ENCODE results near the gene USP49. TPM values are rescaled to one million over a fixed set of nuclear protein-coding genes. Genes with fewer than 3 reads are reported as not detected.

USP49 gene
- total RNA-seq, 4 donors from 2014 or later: 2.3 to 7.9 (median 4.0) TPM

- Histone ChIP-seq H3K36me3 (no peaks in the 10 kb centered on the region), H3K27me3 (no peaks in the 10 kb centered on the region), H3K4me1 (no peaks in the 10 kb centered on the region), H3K4me3 (no peak overlapping the region), H3K9me3 (no peaks in the 10 kb centered on the region), H3K27ac (no peak overlapping the region)
- WGBS, 2 donors (ENCODE audit: low coverage in 1 of 2): 86 to 87% methylated on average over 5 of the region's 5 CpGs
- DNase-seq: no peak
- intact Hi-C loops (cut with DNase I; ENCODE audit: low total_unique reads) (no loop called here), in situ Hi-C loops (cut with MboI; ENCODE audit: low pct_ligation_motif_present in 1 of 4, low pct_unique_long_range_greater_than_20kb in 1 of 4, low sequenced_read_pairs in 3 of 4) (no loop called here)
- TF ChIP-seq POLR2A (IDR thresholded peaks at IDR 0.05) (no peak), CTCF (IDR thresholded peaks at IDR 0.05) (no peak), EP300 (IDR thresholded peaks at IDR 0.05; ENCODE audit: low read depth) (no peak), POLR2AphosphoS5 (IDR thresholded peaks at IDR 0.05) (no peak)
Measured at GRCh38 chr6:41884957-41885356, 10.2 kb downstream of the USP49 start.

GRCh38 chr6:41881506-41881905 lies 13.7 kb downstream of the USP49 start:
- no peak overlapping the region for H3K27ac ChIP-seq
- no peak for DNase-seq
- H3K4me1 ChIP-seq: no peaks in the 10 kb centered on the region
- H3K27me3 ChIP-seq: no peaks in the 10 kb centered on the region
- no peaks in the 10 kb centered on the region for H3K36me3 ChIP-seq
- no peaks in the 10 kb centered on the region for H3K9me3 ChIP-seq
- intact Hi-C loops (cut with DNase I; ENCODE audit: low total_unique reads): no loop called here
- no peak for TF ChIP-seq CTCF (IDR thresholded peaks at IDR 0.05)
- no peak for TF ChIP-seq POLR2A (IDR thresholded peaks at IDR 0.05)
- TF ChIP-seq EP300 (IDR thresholded peaks at IDR 0.05; ENCODE audit: low read depth): no peak
- no peak for TF ChIP-seq POLR2AphosphoS5 (IDR thresholded peaks at IDR 0.05)
- WGBS, 2 donors (ENCODE audit: low coverage in 1 of 2): 85 to 88% methylated on average over 1 of the region's 1 CpG
- in situ Hi-C loops (cut with MboI; ENCODE audit: low pct_ligation_motif_present in 1 of 4, low pct_unique_long_range_greater_than_20kb in 1 of 4, low sequenced_read_pairs in 3 of 4): no loop called here
- no peak overlapping the region for H3K4me3 ChIP-seq

GRCh38 chr6:41878961-41879405 lies 16.2 kb downstream of the USP49 start:
- H3K4me1 ChIP-seq: no peaks in the 10 kb centered on the region
- in situ Hi-C loops (cut with MboI; ENCODE audit: low pct_ligation_motif_present in 1 of 4, low pct_unique_long_range_greater_than_20kb in 1 of 4, low sequenced_read_pairs in 3 of 4): no loop called here
- no peaks in the 10 kb centered on the region for H3K9me3 ChIP-seq
- no peak for DNase-seq
- intact Hi-C loops (cut with DNase I; ENCODE audit: low total_unique reads): loop anchor here (5.0 kb wide), 1 partner anchor 1258 kb away; no protein-coding TSS in a partner anchor
- no peak overlapping the region for H3K27ac ChIP-seq
- whole genome bisulfite sequencing, 2 donors (ENCODE audit: low coverage in 1 of 2): 59 to 75% methylated on average over 3 to 5 of the region's 5 CpGs
- H3K27me3 ChIP-seq: no peaks in the 10 kb centered on the region
- TF ChIP-seq POLR2A (IDR thresholded peaks at IDR 0.05) (no peak), POLR2AphosphoS5 (IDR thresholded peaks at IDR 0.05) (no peak), CTCF (IDR thresholded peaks at IDR 0.05) (no peak), EP300 (IDR thresholded peaks at IDR 0.05; ENCODE audit: low read depth) (no peak)
- H3K4me3 ChIP-seq: no peak overlapping the region
- no peaks in the 10 kb centered on the region for H3K36me3 ChIP-seq

DNA sequence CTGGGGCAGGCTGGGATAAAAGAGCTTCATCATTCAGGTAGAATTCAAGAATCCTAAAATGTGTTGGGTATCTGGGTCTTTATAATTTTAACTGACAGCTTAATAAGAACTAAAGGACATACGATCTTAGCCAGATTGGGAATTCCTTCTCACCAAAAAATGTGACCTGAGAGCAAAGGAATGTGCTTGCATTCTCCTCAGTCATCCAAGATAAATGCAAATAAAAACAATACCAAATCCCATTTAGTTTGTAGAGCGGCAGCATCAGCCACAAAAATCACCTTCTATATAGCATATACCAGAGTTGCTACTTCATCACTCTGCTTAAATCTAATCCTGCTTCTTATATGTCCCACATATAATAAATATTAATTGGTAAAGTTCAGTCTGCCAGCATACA lies 16.9 kb downstream of the USP49 start:
- no peak overlapping the region for H3K27ac ChIP-seq
- 90 to 93% methylated on average over 2 of the region's 2 CpGs for WGBS, 2 donors (ENCODE audit: low coverage in 1 of 2)
- no peak for TF ChIP-seq POLR2A (IDR thresholded peaks at IDR 0.05)
- TF ChIP-seq CTCF (IDR thresholded peaks at IDR 0.05): no peak
- TF ChIP-seq EP300 (IDR thresholded peaks at IDR 0.05; ENCODE audit: low read depth): no peak
- TF ChIP-seq POLR2AphosphoS5 (IDR thresholded peaks at IDR 0.05): no peak
- DNase-seq: no peak
- H3K36me3 ChIP-seq: no peaks in the 10 kb centered on the region
- in situ Hi-C loops (cut with MboI; ENCODE audit: low pct_ligation_motif_present in 1 of 4, low pct_unique_long_range_greater_than_20kb in 1 of 4, low sequenced_read_pairs in 3 of 4): no loop called here
- H3K9me3 ChIP-seq: no peaks in the 10 kb centered on the region
- H3K27me3 ChIP-seq: no peaks in the 10 kb centered on the region
- intact Hi-C loops (cut with DNase I; ENCODE audit: low total_unique reads): loop anchor here (5.0 kb wide), 1 partner anchor 1259 kb away; no protein-coding TSS in a partner anchor
- H3K4me3 ChIP-seq: no peak overlapping the region
- H3K4me1 ChIP-seq: no peaks in the 10 kb centered on the region

Measured in transverse colon (tissue), 4 donors.